SU-DHL-6 (cell line): ENCODE measurements around the gene TMF1.

ENCODE experiments used
- CTCF ChIP-seq: fragments of 200-600 bp; sonication (generic); IDR thresholded peaks from one replicate; pipeline ENCODE4 v1.5.1; 2017; ENCODE audit warnings: antibody characterized with exemption, mild to moderate bottlenecking, low read length, moderate library complexity; ENCODE audit not compliant: insufficient read depth, poor library complexity, severe bottlenecking
- EZH2phosphoT487 ChIP-seq: fragments of 200-600 bp; sonication (generic), shearing (Covaris generic); conservative IDR thresholded peaks from 2 replicates; pipeline ENCODE4 v1.6.1; 2018; ENCODE audit warnings: mild to moderate bottlenecking, antibody characterized with exemption, low read length, moderate library complexity, mixed read lengths

GRCh38 chr3:68999158-68999557, 53.0 kb downstream of the TMF1 start:
- TF ChIP-seq CTCF (no peak), EZH2phosphoT487 (no peak)
